Activated CD4-positive, alpha-beta memory T cell treated with anti-CD3 and anti-CD28 coated beads, Interleukin-2, amount 10 ng/mL, durations not matched to agents 7 days and 5 days (primary cell): ENCODE results near the gene SLC35B4. TPM values are rescaled to one million over a fixed set of nuclear protein-coding genes. Genes with fewer than 3 reads are reported as not detected.

Experiments
- CTCF ChIA-PET: fragments of 350-600 bp; sonication (Branson Sonifier 250); formaldehyde crosslinking; loops from one replicate; lab custom pipeline; 2021; ENCODE audit warnings: antibody characterized with exemption, inconsistent platforms; lab: Charles Lee
- POLR2A ChIA-PET: fragments of 350-600 bp; sonication (Branson Sonifier 250); formaldehyde crosslinking; loops from one replicate; lab custom pipeline; 2021; ENCODE audit warnings: antibody characterized with exemption; lab: Charles Lee
- DNase-seq: peaks from one replicate; pipeline ENCODE4 v3.0.0-alpha.2; 2020
- H3K27ac Mint-ChIP-seq: one replicate; pipeline ENCODE4 v1.8.0; 2021; ENCODE audit warnings: mild to moderate bottlenecking, mixed read lengths
- H3K27me3 Mint-ChIP-seq: one replicate; pipeline ENCODE4 v1.8.0; 2021; ENCODE audit warnings: mixed read lengths
- H3K36me3 Mint-ChIP-seq: one replicate; pipeline ENCODE4 v1.8.0; 2021; ENCODE audit warnings: low read depth, mixed read lengths
- H3K4me1 Mint-ChIP-seq: one replicate; pipeline ENCODE4 v1.8.0; 2021; ENCODE audit warnings: mixed read lengths
- H3K4me3 Mint-ChIP-seq: one replicate; pipeline ENCODE4 v1.8.0; 2021; ENCODE audit warnings: mild to moderate bottlenecking, mixed read lengths
- H3K9me3 Mint-ChIP-seq: one replicate; pipeline ENCODE4 v1.8.0; 2021; ENCODE audit warnings: mixed read lengths
- total RNA-seq, 2 experiments: library from RNA; stranded (reverse); gene quantifications; one replicate each; pipeline ENCODE4 v1.2.3, GENCODE V29; 2021

The SLC35B4 gene
- total RNA-seq, 2 experiments from 2014 or later: 12.6 to 15.2 TPM

DNA sequence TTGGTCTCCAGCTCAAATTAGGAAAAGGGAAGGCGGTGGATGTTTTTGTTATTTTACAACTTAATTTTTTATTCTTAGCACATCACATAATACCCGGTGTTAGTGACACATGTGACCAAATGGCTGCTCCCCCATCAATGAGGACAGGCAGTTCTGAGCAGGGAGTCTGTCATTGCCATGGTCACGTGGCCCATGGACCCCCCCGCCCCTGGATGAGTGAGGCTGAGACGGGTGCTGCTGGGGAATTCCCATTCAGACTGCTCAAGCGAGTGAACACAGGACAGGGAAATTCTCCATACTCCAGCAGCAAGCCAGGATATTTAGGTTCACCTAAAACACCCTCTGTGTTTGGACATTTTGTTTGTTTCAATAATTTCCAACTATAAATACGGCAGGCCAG, 34.7 kb upstream of the SLC35B4 start:
- Mint-ChIP-seq H3K9me3 (no peaks in the 10 kb centered on the region), H3K36me3 (no peaks in the 10 kb centered on the region), H3K27me3 (no peaks in the 10 kb centered on the region), H3K27ac (no peak overlapping the region), H3K4me3 (no peak overlapping the region), H3K4me1 (no peaks in the 10 kb centered on the region)
- ChIA-PET POLR2A (no interaction called here), CTCF (no interaction called here)
- DNase-seq: no peak

DNA sequence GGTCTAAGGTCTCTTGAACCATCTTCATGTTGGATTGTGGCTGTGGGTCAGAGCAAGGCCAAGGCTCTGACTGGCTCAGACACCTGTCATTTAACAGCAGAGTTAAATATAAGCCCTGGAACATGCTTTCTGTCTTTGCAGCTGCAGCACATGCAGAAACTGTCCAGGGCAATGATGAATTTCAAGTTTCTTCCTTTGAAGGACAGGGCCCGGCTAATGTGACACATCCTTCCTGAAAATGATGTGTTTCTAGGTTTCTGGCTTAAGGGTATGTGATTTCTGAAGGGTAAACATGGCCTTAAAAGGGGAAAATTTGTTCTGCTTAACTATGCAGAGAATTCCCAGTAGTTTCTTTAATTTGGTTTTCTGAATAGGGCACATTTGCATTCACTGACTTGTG, 34.0 kb upstream of the SLC35B4 start:
- Mint-ChIP-seq H3K9me3 (no peaks in the 10 kb centered on the region), H3K4me1 (no peaks in the 10 kb centered on the region), H3K4me3 (no peak overlapping the region), H3K27ac (no peak overlapping the region), H3K36me3 (no peaks in the 10 kb centered on the region), H3K27me3 (no peaks in the 10 kb centered on the region)
- no peak for DNase-seq
- CTCF ChIA-PET: no interaction called here
- POLR2A ChIA-PET: no interaction called here

DNA sequence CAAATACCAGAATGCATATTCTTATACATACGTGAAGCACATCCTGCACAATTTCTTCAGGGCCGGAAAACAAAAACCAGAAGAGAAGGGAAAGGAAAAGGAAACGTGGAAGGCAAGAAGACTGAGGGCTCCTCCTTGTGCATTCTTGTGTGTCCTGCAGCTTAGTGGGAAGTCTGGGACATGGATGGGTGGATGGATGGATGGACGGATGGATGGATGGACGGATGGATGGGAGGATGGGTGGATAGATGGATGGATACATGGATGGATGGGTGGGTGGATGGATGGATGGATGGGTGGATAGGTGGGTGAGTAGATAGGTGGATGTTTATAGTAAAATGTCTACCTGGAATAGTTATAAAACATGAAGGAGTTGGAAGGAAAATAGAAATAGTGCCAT, 30.8 kb upstream of the SLC35B4 start:
- no peak overlapping the region for H3K27ac Mint-ChIP-seq
- no peak for DNase-seq
- ChIA-PET CTCF (interaction anchor here (0.7 kb wide), 1 partner anchor 18 kb away, joined by 5 read pairs; no protein-coding TSS in a partner anchor), POLR2A (no interaction called here)
- H3K4me3 Mint-ChIP-seq: no peak overlapping the region
- no peaks in the 10 kb centered on the region for H3K36me3 Mint-ChIP-seq
- H3K9me3 Mint-ChIP-seq: no peaks in the 10 kb centered on the region
- peaks cover 12% of the 10 kb centered on the region for H3K27me3 Mint-ChIP-seq
- H3K4me1 Mint-ChIP-seq: no peaks in the 10 kb centered on the region

DNA sequence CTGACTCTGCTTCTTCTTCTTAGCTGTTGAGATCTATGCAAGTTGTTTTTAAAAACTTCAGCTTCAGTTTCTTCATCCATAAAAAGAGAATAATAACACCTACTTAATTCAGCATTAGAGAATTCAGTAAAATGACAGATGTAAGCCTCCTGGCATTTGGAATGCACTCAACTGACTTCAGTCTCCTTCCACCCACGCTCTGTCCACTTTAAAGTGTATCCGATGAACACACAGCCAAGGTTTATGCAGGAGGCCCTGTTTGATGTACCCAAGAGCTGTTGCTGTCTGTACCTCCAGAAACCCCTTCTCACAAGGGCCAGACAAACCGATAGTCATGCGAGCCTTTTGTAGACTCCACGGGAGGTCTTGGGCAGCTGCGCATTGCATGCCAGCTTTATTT, 27.1 kb upstream of the SLC35B4 start:
- POLR2A ChIA-PET: no interaction called here
- H3K9me3 Mint-ChIP-seq: no peaks in the 10 kb centered on the region
- no peak for DNase-seq
- no peaks in the 10 kb centered on the region for H3K36me3 Mint-ChIP-seq
- CTCF ChIA-PET: no interaction called here
- no peaks in the 10 kb centered on the region for H3K4me1 Mint-ChIP-seq
- no peak overlapping the region for H3K4me3 Mint-ChIP-seq
- H3K27ac Mint-ChIP-seq: no peak overlapping the region
- H3K27me3 Mint-ChIP-seq: peaks cover 14% of the 10 kb centered on the region

DNA sequence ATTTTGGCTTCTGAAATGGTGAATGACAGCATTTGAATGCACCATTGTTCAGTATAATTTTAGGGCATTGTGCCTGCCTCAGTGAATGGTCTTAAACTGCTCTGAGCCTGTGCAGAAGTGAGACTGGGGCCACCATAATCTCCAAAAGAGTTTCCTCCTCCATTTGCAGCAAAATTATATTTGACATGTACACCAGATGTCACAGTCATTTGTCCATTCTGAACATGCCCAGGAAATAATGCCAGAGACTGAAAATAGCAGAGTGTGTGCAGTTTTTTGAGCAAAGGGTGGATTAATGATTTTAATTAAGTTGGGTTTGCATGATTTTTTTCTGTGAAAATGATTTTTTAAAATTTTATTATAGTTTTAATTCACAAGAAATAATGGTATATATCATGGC, 26.4 kb upstream of the SLC35B4 start:
- ChIA-PET CTCF (no interaction called here), POLR2A (no interaction called here)
- Mint-ChIP-seq H3K4me3 (no peak overlapping the region), H3K4me1 (no peaks in the 10 kb centered on the region), H3K36me3 (no peaks in the 10 kb centered on the region), H3K27ac (no peak overlapping the region), H3K27me3 (peaks cover 14% of the 10 kb centered on the region), H3K9me3 (no peaks in the 10 kb centered on the region)
- no peak for DNase-seq

DNA sequence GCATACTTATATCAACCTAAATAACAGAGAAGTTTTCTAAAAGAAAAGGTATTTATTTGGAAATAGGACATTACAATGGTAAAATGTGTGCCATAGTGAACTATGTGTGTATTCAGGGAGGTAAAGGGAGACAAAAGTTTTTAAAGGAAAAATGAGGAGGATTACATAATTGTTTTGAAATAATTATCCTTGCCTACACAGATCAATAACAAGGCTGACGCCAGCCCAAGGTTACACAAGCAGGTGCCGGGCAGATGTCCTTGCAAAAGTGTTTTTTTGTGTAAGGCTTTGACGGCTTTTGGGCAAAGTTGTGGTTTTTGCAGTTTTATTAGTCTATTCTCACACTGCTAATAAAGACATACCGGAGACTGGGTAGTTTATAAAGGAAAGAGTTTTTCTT, 22.7 kb upstream of the SLC35B4 start:
- no peak overlapping the region for H3K4me3 Mint-ChIP-seq
- no peaks in the 10 kb centered on the region for H3K4me1 Mint-ChIP-seq
- no peak overlapping the region for H3K27ac Mint-ChIP-seq
- no peak for DNase-seq
- no peaks in the 10 kb centered on the region for H3K36me3 Mint-ChIP-seq
- H3K27me3 Mint-ChIP-seq: peaks cover 8% of the 10 kb centered on the region
- ChIA-PET CTCF (no interaction called here), POLR2A (no interaction called here)
- H3K9me3 Mint-ChIP-seq: peaks cover 6% of the 10 kb centered on the region

DNA sequence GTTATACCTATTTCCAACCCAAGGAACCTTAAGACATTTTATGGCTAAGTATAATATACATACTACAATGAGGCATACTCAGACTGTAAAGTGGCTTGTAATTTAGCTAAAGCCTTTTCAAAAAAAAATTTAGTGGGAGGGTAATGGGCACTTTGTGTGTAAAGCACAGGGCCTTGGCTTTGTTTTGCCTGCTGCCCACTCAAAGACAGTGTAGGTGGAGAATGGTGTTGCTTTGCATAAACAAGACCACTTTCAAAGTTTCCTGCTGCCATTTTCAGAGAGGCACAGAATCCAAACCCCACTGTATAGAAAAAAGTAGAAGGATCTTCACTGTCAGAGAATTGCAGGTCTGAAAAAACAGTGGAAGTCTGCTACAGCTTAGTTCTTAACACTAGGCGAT, 21.2 kb upstream of the SLC35B4 start:
- peaks cover 6% of the 10 kb centered on the region for H3K9me3 Mint-ChIP-seq
- DNase-seq: no peak
- no peak overlapping the region for H3K4me3 Mint-ChIP-seq
- no peaks in the 10 kb centered on the region for H3K36me3 Mint-ChIP-seq
- no peaks in the 10 kb centered on the region for H3K4me1 Mint-ChIP-seq
- ChIA-PET CTCF (interaction anchor here (1.1 to 1.5 kb wide), 2 partner anchors 20 to 21 kb away, joined by 3 to 6 read pairs; no protein-coding TSS in a partner anchor), POLR2A (no interaction called here)
- H3K27ac Mint-ChIP-seq: no peak overlapping the region
- H3K27me3 Mint-ChIP-seq: peaks cover 4% of the 10 kb centered on the region

DNA sequence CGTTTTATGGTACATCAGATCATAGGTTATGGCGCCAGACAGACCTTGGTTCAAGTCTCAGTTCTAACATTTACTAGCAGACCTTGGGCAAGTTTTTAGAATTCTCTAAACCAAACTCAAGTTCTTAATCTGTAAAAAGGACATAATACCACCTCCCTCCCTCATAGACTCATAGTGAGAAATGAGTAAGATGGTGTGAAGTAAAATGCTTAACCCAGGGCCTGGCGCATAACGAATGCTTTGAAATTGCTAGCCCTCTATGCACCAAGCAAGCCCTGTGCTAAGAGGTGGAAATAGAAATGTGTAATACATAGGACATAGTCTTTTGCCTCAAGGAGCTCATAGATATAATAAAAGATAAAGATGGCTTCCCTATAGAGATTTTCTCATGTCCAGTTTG, 17.7 kb upstream of the SLC35B4 start:
- Mint-ChIP-seq H3K27ac (no peak overlapping the region), H3K27me3 (peaks cover 11% of the 10 kb centered on the region), H3K36me3 (no peaks in the 10 kb centered on the region), H3K9me3 (peaks cover 6% of the 10 kb centered on the region), H3K4me3 (no peak overlapping the region), H3K4me1 (no peaks in the 10 kb centered on the region)
- DNase-seq: no peak
- ChIA-PET POLR2A (no interaction called here), CTCF (no interaction called here)

DNA sequence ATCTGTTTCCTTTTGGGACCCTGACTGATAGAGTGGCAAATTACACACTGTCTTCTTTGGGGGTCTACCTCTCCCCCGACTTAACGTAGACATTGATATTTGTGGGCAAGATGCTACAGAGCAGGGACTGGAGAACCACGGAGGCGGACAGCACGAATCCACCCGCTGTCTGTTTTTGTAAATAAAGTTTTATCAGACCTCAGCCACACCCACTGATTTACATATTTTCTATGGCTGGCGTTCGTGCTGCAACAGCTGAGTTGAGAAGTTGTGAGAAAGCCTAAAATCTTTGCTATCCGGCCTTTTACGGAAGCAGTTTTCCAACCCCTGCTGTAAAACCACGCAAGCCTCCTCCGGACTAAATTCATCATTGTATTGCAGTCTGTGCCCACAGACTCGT, 17.2 kb upstream of the SLC35B4 start:
- CTCF ChIA-PET: no interaction called here
- POLR2A ChIA-PET: no interaction called here
- peaks cover 6% of the 10 kb centered on the region for H3K9me3 Mint-ChIP-seq
- no peaks in the 10 kb centered on the region for H3K4me1 Mint-ChIP-seq
- no peaks in the 10 kb centered on the region for H3K36me3 Mint-ChIP-seq
- no peak overlapping the region for H3K27ac Mint-ChIP-seq
- no peak overlapping the region for H3K4me3 Mint-ChIP-seq
- H3K27me3 Mint-ChIP-seq: peaks cover 11% of the 10 kb centered on the region
- no peak for DNase-seq

DNA sequence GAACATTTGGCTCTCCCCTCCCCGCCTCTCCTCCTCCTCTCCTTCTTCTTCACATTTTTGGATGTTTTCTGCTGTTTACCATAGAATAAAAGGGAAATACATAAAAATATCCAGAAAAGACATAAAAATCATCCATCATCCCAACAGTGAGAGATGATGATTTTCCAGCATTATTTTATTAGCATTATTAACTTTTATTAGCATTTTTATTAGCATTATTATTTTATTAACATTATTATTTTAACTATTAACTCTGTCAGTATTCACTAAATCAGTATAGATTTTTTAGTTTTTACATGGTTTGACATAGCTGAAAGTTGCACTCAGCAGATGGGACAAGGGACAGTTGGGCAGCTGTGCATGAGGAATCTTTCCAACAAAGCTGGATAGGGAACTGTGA, 16.2 kb upstream of the SLC35B4 start:
- POLR2A ChIA-PET: no interaction called here
- Mint-ChIP-seq H3K36me3 (no peaks in the 10 kb centered on the region), H3K9me3 (peaks cover 6% of the 10 kb centered on the region), H3K4me3 (no peak overlapping the region), H3K27ac (no peak overlapping the region), H3K27me3 (peaks cover 11% of the 10 kb centered on the region), H3K4me1 (no peaks in the 10 kb centered on the region)
- no peak for DNase-seq
- CTCF ChIA-PET: no interaction called here

DNA sequence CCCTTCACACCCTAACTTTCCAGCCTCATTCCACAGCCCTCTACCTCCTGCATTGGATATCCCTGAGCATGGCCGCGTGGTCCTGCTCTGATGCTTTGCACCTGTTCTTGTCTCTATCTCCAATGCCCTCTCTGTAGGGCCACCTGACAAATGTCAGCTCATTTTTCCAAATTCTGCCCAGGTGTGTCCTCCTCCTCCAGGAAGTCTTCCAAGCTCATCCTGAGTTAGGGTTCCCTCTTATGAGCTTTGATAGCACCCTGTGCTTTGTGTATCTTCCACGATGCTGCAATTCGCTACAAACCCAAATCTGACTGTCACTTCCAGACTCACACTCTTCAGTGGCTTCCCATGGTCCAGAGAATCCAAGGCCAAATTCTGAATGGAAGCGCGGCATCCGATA, 14.7 kb upstream of the SLC35B4 start:
- POLR2A ChIA-PET: no interaction called here
- Mint-ChIP-seq H3K27ac (no peak overlapping the region), H3K9me3 (peaks cover 6% of the 10 kb centered on the region)

DNA sequence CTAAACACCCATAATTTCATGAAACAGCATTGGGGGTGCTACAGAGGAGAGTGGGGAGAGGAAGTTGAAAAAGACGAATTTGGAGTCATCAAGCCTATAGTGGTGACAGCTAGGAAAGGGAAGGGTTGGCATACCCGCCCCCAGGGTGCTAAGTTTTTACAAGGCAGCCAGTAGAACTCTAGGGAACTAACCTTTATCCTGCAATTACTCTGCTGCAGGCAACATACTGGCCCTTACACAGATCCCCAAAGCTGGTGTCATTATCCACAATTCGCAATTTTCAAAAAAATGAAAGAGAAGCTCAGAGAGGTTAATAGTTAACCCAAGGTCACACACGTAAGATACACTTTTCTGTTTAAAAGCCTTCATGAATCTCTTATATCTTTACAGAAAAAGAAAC, 14.2 kb upstream of the SLC35B4 start:
- Mint-ChIP-seq H3K27me3 (peaks cover 14% of the 10 kb centered on the region), H3K27ac (no peak overlapping the region), H3K4me1 (no peaks in the 10 kb centered on the region), H3K4me3 (no peak overlapping the region), H3K36me3 (no peaks in the 10 kb centered on the region), H3K9me3 (peaks cover 6% of the 10 kb centered on the region)
- DNase-seq: no peak
- ChIA-PET CTCF (interaction anchor here (0.6 kb wide), 1 partner anchor 25 kb away, joined by 9 read pairs; no protein-coding TSS in a partner anchor), POLR2A (no interaction called here)

More for the DNA sequence above, 14.7 kb upstream of the SLC35B4 start:
- Mint-ChIP-seq H3K27me3 (peaks cover 13% of the 10 kb centered on the region), H3K4me1 (no peaks in the 10 kb centered on the region), H3K36me3 (no peaks in the 10 kb centered on the region), H3K4me3 (no peak overlapping the region)
- no peak for DNase-seq
- CTCF ChIA-PET: no interaction called here

DNA sequence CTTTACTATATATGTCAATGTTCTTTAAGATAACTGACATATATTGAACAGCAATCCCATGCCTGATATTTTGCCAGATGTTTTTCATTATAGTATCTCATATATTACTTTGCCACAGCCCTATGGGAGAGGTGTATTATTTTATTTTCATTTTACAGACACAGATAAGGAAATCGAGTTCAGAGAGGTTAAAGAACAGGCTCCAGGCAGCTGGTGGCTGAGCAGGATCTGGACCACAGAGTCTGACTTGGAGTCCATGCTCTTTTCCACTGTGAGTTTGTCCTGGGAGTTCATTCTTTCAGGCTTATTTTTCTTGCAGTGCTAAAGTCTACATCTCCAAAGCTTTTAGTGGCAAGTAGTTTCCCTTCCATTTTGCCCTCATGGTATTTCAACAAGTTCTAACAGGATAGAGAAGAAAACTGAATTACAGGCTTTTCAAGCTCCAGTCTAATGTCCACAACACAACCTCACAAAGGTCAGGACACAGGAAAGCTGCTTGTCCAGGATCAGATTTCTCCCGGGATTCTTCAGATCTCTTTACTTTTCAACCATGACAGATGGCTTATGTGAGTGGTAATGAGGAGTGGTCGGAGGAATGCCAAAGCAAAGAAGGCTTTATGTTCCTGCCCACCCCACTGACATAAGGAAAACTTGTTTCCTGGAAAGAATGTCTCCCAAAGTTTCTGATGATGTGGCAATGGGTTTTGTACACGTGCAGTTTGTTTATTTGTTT, 13.1 kb upstream of the SLC35B4 start:
- ChIA-PET POLR2A (no interaction called here), CTCF (no interaction called here)
- Mint-ChIP-seq H3K4me3 (no peak overlapping the region), H3K27me3 (peaks cover 14% of the 10 kb centered on the region), H3K36me3 (no peaks in the 10 kb centered on the region), H3K4me1 (no peaks in the 10 kb centered on the region), H3K27ac (no peak overlapping the region), H3K9me3 (peaks cover under 1% of the 10 kb centered on the region)
- no peak for DNase-seq

DNA sequence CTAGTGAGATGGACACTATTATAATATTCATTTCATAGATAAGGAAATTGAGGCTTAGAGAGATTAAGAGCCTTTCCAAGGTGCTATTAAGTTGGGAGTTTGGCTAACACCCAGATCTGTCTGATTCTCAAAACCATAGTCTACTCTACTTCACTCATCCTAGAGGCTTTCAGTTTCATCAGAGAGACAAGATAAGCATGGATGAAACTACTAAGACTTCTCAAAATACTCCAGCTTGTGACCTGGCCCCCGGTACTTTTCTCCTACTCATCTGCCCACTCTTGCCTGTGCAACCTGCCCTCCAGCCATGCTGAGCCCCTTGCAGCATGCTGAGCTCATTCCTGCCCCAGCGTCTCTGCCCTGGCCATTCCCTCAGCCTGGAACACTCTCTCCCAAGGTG, 12.2 kb upstream of the SLC35B4 start:
- Mint-ChIP-seq H3K36me3 (no peaks in the 10 kb centered on the region), H3K27ac (no peak overlapping the region), H3K4me3 (no peak overlapping the region), H3K4me1 (no peaks in the 10 kb centered on the region), H3K9me3 (no peaks in the 10 kb centered on the region), H3K27me3 (peaks cover 17% of the 10 kb centered on the region)
- ChIA-PET CTCF (interaction anchor here (1.0 kb wide), 2 partner anchors 12 to 27 kb away, joined by 3 to 4 read pairs; partner anchors contain the start of gene SLC35B4), POLR2A (interaction anchor here (1.3 kb wide), 1 partner anchor 12 kb away, joined by 4 read pairs; the partner anchor contains the start of gene SLC35B4)
- no peak for DNase-seq
